ENCODE data around the gene FBXO24.
"Not testable (repeated sequence)": the region's sequence is repeated elsewhere in the genome, so short reads cannot be mapped to it uniquely, and the experiment has no call there.

FBXO24 gene

DNA sequence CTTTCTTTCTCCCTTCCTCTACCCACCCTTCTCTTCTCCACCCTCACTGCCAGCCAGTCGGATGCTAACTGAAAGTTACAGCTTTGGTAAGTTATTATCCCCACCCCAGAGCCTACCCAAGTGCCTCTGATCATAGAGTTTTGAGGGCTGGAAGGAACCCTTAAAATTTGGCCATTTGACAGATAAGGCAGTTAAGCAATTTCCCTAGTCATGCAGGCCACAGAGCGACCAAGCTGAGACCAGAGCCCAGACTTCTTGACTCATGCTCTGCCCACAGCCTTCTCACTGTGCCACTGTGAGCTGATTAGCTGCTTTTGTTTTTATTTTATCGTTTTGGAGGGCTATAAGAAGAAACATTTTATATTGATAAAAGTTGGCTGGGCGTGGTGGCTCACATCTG is 29.6 kb upstream of the FBXO24 start:
- DNase-seq (ENCODE audit: low read depth in 2 of 2) = no peak

DNA sequence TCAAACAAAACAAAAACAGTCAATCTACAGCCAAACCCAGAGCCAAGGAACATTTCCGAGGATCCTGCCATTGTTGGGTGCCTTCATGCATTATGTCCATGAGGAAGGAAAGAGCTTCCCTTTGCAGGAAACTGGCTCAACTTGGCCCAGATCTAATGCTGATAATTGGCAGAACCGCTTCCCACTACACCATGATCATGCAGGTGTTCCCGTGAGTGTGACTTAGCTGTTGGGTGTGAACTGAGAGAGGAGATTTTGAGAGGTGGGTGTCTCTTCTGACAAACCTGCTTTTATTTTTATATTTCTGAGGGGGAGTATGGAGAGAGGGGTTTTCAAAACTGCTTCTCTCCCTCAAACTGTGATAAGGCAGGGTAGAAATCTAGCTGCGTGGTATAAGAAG is 27.0 kb upstream of the FBXO24 start:
- no peak for DNase-seq (ENCODE audit: low read depth in 2 of 2)

DNA sequence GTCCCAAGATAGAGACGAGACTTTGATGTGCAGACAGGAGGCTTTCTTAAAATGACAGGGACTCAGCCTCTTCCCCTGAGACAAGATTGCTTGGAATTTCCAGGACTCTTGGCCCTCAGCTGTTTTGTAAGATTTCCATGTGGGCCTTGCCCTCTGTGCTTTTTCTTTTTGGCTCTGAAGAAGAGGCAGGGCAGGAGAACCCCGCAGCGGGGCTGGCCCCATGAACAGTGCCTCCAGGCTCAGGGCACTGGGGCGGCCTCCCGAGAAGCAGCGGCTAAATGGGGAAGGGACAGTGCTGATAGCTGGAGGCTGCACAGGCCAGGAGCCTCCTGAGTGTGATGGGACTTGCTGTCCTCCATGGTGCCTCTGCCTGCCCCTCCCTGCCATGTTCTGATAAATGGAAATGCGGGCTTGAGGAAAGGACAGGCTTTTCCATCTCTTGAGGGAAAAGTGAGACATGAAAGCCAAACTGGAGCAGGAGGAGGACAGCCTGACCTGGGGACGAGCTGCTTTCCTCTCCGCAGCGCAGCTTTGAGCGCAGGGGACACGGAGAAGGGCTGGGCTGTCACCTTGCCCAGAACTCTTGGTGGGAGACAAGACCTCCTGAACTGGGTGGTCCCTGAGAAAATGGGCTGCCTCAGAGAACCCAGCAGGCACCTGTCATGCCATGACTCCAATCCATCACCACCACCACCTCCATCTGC is 24.5 kb upstream of the FBXO24 start:
- no peak for DNase-seq (ENCODE audit: low read depth in 2 of 2)

DNA sequence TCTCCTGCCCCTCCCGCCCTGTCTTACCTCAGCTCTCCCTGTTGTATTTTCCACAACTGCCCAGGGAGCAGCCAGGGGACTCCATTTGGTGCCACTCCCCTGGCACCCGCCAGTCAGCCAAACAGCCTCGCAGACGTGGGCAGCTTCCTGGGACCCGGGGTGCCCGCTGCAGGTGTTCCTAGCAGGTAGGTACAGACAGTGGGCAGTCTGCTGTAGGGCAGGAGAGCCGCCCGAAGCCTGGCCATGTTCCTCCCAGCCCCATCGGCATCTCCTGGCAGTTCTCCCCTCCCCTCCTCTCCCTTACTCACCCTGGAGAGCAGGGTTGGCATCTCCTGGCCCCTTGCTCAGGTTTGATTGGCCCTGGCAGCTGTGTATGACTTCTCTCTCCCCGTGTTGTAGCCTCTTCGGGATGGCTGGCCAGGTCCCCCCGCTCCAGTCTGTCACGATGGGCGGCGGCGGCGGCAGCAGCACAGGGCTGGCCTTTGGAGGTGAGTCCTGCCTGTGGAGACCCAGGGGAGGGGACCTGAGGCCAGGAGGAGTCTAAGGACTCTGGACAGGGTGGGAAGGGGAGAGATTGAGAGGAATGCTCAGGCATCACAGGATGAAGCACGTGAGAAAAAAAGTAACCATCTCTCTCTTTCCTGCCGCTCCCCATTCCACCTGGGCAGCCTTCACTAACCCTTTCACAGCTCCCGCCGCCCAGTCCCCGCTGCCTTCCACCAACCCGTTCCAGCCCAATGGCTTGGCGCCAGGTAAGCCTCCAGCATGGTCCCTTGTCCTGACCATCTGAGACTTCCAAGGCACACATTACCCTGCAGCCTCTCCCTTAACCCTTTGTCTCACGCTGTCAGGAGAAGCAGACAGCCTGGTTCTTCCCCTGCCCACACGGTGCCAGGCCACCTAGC is 23.7 kb upstream of the FBXO24 start:
- no peak for DNase-seq (ENCODE audit: low read depth in 2 of 2)

DNA sequence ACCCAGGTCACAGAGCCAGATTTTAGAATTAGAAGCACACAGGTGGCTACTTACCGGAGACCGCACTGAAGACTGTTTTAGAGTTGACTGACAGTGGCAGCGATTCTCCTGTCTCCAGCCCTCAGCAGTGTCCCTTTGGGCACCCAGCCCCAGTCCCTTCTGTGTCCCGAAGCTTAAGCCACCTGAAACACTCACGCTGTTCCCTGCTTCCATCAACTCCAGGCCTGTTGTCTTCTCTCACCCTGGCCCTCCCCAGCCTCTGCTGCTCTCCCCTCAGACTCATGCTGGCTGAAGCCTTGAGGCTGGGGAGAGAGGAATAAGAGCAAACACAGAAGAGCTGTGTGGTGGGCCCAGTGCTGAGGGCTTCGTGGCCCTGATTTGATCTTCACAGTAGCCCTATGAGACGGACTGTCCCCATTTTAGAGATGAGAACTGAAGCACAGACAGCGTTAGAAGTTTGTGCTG is 23.0 kb upstream of the FBXO24 start:
- DNase-seq (ENCODE audit: low read depth in 2 of 2) = no peak

DNA sequence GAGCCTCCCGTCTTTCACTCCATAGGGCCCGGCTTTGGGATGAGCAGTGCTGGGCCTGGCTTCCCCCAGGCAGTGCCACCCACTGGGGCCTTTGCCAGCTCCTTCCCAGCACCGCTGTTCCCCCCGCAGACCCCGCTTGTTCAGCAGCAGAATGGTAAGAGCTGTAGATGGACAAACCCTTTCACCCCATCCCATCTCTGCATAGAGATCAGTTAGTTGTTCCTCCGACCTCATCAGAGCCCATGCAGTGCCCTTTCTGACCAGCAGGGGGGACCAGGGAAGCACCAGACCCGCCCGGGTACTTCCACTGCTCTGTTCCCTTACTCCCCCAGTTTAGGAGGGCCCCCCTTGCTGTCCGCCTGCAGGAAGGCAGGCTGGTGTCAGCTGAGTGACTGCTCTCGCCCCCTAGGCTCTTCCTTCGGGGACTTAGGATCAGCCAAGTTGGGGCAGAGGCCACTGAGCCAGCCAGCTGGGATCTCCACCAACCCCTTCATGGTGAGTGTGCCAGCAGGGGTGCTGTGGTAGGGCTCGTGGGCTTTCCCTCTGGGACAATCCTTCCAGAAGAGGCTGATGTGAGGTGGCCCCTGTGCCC is 22.2 kb upstream of the FBXO24 start:
- DNase-seq (ENCODE audit: low read depth in 2 of 2) = peak; percentile 63 to 75

DNA sequence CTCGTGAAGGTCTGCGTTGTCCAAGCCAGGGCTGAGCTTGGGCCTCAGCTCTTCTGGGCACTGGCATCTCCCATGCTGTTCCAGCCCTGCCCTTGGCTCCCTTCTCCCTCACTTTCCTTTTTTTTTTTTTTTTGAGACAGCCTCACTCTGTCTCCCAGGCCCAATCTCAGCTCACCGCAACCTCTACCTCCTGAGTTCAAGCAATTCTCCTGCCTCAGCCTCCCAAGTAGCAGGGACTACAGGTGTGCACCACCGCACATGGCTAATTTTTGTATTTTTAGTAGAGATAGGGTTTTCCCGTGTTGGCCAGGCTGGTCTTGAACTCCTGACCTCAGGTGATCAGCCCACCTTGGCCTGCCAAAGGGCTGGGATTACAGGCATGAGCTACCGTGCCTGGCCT is 21.7 kb upstream of the FBXO24 start:
- not testable (repeated sequence) for DNase-seq (ENCODE audit: low read depth in 2 of 2)

DNA sequence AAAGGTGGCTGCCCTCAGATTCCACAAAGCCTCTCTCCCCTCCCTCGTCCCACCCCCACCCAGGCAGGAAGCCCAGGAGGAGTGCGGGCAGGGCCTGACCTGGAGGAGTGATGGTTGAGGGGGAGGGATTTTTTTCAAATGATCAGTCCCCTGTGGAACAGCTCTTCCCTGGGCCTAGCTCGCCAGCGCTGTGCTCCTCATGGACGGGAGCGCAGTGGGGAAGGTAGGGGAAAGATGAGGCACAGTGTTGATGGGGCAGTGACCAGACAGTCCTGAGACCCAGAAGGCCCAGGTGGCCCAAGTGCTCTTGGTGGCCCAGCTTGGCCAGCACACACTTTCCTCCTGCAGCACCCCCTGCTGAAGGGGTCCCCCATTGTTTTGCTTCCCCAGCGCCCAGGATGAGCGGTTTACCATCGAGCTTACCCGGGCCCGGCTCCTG is 21.0 kb upstream of the FBXO24 start:
- no peak for DNase-seq (ENCODE audit: low read depth in 2 of 2)

DNA sequence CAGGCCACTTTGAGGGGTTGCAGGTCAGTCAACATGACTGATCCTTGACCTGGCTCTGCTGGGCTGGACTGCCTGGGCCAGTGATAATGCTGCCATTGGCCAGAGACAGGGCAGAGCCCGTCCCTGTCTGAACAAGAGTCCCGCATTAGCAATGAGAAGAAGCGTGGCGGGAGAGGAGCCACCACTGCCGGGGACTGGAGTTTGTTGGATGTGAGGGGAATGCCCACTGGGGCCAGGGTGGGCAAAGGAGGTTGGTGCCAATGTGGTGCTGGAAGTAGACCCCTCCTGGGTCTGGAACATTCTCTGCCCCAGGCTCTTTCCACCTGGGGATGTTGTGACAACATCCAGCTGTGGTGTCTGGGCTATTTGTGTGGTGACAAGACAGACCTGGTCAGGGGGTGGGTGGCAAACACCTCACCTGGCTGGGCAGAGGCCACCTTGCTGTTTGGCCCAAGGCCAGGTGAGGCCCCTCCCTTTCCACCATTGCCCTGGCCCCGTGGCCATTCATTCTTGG is 20.1 kb upstream of the FBXO24 start:
- DNase-seq (ENCODE audit: low read depth in 2 of 2) = no peak

DNA sequence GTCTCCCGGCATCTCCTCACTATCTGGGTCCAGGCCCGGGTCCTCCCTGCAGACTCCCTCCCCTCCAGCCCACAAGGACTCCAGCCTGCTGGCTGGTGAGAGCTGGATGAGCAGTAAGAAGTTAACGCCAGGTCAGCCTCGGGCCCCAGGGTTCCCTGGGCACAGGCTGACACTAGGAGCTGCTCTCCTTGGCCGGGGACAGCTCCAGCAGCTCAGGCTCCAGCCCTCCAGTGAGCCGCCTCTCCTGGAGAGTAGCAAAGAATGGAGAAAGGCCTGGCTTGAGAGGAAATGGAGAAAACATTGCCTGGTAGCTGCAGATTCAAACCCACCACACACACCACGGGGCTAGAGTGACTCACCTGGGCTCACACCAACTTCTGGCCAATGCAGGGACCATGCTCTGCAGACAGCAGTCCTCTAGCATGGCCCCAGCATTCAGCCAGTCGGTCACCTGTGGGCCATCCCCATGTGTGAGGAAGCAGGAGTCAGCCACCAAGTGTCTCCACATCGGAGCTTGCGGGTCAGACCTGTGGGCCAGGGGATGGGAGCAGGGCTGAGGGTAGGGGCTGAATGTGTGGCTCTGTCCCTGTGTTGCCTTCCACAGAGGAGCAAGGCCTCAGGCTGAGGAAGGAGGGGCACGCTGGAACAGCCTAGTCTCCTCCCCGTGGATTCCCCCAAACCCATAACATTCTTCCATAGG is 18.9 kb upstream of the FBXO24 start:
- DNase-seq (ENCODE audit: low read depth in 2 of 2) = no peak

DNA sequence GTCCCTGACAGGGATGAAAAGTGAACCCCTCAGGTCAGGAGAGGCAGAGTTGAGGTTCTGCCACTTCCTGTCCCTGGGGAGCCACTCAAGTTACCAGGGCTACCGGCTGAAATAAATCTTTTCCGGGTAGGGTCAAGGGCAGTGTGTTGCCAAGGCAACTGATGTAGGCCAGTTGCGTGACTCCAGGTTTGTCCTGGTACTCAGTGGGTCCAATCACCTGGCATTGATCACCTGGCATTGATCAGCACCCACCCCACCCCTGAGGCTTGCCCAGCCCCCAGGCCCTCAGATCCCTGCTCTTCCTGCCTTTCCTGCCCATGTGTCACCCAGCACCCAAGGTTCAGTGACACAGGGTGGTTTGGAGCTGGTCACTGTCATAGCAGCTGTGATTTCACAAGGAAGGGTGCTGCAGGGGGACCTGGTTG is 18.4 kb upstream of the FBXO24 start:
- DNase-seq (ENCODE audit: low read depth in 2 of 2) = no peak

DNA sequence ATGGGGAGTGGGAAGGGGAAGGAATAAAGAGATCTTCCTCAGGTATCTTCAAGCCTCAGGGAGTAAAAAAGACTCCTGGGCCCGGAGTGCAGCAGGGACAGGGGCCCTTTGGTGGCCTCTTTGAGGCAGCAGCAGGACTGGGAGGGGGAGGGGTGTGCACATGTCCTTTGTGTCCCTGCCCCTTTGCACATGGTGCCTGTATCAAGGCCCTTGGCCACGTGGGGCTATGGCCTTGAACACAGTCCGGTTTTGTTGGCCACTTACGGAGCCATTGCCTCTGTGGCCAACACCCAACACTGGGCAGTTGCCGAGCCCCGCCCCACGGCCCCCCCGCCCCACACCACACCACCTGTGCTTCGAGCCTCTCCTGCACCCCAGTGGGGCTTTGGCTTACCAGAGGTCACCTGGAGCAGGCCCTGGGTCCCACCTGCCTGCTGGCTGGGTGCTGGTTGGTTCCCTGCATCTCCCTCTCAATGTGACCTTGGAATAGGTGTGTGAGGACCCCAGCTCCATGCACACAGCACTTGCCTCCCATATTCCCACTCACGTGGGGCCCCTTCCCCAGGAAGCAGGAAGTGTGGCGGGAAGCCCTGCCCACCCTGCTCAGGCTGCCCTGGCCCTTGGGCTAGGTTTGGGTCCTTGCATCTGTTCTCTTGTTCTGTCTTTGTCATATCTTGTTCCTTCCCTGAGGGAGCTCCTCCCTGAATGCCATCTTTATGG is 17.8 kb upstream of the FBXO24 start:
- DNase-seq (ENCODE audit: low read depth in 2 of 2) = no peak

DNA sequence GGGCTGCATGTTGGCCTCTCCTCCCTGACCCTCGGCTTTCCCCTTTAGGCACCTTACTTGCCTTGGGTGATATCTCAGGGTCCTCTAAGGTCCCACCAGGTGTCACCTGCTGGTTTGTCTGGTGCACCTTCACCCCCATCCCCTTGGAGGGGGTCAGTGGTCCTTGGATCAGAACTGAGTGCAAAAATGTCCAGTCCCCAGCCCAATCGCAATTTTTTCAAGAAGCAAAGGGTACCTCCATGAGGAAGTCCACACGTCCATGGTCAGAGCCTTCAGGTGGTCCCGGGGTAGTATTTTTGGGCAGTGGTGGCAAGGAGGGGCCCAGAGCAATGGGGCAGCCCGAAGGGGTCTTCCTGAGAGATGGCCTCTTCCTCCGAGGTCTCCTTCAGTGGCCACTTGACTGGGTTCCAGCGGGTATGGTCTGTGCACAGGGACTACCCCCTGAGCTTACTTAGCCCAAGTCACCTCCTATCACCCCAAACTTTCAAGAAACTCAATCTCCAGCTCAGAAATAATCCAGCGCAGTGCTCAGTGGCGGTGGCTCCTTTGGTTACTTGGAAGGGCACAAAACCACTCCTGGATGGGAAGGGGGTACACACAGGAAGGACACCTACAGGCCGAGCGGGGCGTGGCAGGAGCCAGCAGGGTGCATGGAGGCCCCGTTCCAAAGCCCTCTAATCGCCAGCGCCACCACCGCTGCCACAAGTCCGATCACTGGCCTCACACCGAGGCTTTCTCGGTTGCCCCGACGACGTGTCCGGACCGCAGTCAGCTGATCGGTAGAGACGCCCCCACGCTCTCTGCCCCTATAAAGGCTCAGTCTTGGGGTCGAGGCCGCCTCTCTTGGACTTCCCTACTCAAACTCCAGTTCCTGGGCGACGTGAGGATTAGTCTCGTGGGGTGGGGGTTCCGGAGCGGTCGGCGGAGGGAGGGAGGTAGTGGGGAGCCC is 17.0 kb upstream of the FBXO24 start:
- DNase-seq (ENCODE audit: low read depth in 2 of 2) = peak; percentile 47 to 51

DNA sequence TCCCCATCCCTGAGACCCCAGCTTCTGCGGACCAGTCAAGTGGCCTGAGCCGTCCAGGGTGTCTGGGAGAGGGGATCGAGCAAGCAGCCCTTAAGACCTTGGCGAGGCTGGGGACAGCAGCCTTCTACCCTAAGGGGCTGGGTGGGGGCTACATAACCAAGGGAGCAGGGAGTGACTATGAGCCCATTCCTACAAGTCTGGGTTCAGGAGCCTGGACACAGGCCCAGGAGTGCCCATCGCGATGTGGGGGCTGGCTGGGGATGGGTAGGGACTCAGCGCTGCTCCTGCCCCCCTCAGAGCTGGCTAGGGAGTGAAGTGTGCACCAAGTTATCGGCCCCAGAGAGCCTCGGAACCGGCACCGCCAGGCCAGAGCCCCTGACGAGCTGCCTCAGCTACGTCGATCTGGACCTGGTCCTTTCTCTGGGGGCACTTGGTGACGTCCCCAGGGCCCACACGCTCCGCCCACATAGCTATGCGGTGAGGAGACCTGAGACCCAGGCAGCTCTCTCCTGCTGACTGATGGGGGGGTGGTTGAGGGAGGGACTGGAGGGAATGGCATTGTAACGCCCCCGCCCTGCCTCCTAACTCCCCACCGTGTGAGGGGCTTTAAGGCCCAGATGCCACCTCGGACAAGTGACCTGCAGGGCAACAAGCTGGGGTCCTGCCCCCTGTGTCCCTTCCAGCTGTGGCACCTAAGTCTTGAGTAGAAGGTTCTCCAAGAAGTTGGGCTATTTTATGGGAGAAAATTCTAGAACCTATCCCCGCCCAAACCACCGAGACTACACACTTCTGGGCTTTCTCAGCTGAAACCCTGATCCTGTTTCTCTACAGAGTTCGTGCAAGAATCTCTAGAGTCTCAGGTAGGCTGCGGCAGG is 14.9 kb upstream of the FBXO24 start:
- DNase-seq (ENCODE audit: low read depth in 2 of 2) = no peak

DNA sequence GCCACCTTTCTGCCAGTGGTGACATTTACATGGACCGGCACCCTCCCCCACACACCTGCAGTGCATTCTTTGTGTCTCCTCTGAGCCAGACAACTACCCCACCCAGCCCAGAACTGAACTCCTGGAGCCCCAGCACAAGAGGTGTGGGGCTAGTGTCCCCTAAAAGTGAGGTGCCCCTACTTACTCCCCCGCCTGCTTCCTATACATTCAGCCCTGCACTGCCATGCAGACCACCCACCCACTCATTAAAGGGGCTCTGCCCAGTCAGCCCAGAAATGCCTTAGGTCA is 14.4 kb upstream of the FBXO24 start:
- DNase-seq (ENCODE audit: low read depth in 2 of 2) = no peak

DNA sequence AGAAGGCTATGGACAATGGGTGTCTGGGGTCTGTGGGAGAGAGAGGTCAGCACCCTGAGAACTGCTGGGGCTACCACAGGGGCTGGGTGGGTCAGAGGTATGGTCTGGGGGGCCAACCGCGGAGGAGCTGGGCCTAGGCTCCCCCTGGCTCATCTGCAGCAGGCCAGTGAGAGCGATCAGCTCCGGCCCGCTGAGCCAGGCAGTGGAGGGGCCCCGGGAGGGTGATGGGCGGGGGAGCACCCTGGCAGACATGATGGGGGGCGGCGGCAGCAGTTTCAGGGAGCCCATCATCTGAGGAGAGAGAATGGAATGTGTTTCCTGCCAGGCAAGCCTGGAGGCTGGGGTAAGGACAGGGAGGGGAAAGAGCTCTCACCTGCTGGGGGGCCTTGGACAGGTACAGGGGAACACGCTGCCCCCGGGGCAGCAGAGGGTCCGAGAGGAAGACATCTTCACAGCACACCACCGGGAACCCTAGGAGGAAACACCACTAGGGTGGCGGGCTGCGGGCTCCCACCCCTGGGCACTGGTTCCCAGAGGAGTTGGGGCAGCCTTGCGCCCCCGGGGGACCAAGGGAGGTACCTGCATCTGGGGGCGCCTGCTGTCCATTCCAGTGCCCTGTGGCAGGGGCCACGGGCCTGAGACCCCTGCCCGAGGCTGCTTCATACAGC is 13.7 kb upstream of the FBXO24 start:
- DNase-seq (ENCODE audit: low read depth in 2 of 2) = no peak

DNA sequence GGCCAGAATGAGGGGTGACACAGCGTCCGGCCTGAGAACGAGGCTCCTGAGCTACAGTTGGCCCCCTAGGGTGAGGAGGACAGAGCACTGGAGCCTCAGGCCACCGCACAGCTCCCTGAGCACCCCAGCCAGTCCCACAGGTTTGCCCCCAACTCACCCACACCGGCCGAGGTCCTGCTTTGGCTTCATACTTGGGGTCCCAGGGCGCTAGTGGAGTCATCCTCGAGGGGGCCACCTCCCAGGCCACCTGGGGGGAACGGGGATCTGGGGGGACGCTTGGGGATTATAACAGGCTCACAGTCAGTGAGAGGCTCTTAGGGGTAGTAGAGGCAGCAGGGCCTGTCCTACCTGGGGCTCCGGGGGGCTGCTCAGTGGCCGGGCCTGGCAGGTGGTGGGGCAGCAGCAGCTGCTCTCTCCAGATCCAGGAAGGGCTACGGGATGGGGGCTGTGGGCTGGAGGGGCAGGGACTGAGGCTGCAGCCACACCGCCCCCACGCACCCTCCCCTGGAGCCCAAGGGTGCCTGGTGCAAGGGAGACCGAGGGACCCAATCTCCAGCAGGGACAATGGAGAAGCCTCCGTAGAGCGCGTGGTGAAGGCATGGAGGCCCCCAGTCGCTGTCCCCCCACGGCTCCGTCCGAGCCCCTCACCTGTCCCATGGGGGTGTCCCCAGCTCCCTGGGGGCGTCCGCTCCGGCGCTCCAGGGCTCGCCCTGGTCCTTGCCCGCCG is 13.0 kb upstream of the FBXO24 start:
- DNase-seq (ENCODE audit: low read depth in 2 of 2) = no peak

All from stimulated activated CD8-positive, alpha-beta memory T cell treated with anti-CD3 and anti-CD28 coated beads, Interleukin-2, amount 100 ng/mL, for 48 hours (primary cell).